Gastrocnemius medialis (tissue), 4 donors: ENCODE data around the gene GMEB2.

Source experiments
- CTCF ChIP-seq, 5 experiments: fragments of 450-650 bp in 3 of 5; fragments of 200-600 bp in 2 of 5; sonication (generic) in 2 of 5; IDR thresholded peaks in 4 of 5; conservative IDR thresholded peaks in 1 of 5; 1 replicate in 4 of 5; 2 replicates in 1 of 5; pipeline ENCODE4 v1.5.1; 2016 to 2019; ENCODE audit warnings: antibody characterized with exemption in 5 of 5, mild to moderate bottlenecking in 3 of 5, moderate library complexity in 3 of 5
- POLR2A ChIP-seq, 2 donors: fragments of 450-650 bp; IDR thresholded peaks; one replicate each; pipeline ENCODE4 v1.6.1; 2017; ENCODE audit warnings: antibody characterized with exemption in 2 of 2, mild to moderate bottlenecking in 2 of 2, moderate library complexity in 2 of 2

GRCh38 chr20:63592661-63593060 lies 34.2 kb downstream of the GMEB2 start:
- TF ChIP-seq POLR2A (IDR thresholded peaks at IDR 0.05), result no peak
- TF ChIP-seq CTCF (IDR thresholded peaks at IDR 0.05 in 4 of 5, conservative IDR thresholded peaks at IDR 0.05 in 1 of 5), result no peak
